ENCODE data around the gene MGME1.

The MGME1 gene

DNA sequence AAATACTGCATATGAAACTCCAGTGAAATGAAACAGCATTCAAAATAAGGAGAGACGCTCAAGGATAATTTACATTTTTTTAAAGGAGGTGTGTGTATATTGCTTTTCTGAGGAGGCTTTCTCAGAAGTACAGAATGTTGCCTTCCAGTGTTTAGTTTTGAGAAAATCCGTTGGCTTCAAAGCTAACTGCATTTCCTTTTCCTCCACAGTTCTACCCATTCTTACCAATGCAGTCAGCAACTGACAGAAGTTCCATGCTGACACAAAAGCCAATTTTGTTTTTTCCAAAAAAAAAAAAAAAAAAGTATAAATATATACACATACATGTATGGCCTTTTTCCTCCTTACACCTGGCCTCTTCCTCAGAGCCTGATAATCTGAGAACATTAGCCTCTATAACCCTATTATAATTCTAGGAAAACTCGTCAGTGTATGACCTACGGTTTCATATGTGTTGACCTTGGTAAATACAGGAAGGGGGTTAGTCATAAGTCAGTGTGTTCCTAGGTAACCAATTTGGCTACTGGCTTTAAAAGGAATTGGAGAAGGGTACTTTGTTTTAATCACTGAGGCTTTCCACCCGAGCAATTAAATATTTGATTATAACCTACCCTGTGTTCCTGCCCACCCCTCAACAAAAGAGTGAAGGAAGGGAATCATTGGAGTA, 24.2 kb downstream of the MGME1 start:
- Histone ChIP-seq H3K9me3 (ENCODE audit: control insufficient read depth, insufficient read depth, low read length) (no peaks in the 10 kb centered on the region), H3K4me3 (ENCODE audit: low read length) (no peak overlapping the region), H3K36me3 (ENCODE audit: control insufficient read depth, insufficient read depth, low read length) (peaks cover 9% of the 10 kb centered on the region; the same call in 1 of the 2 replicates), H3K27ac (ENCODE audit: low read length) (no peak overlapping the region), H3K27me3 (ENCODE audit: control insufficient read depth, insufficient read depth, low read length) (no peaks in the 10 kb centered on the region), H3K4me1 (ENCODE audit: control insufficient read depth, insufficient read depth, low read length) (0 out of 2 replicates have a peak, but pooled peaks cover 2% of the 10 kb centered on the region)
- no CpG with 5 or more reads among the region's 5 CpGs for WGBS (ENCODE audit: insufficient coverage, insufficient read length)
- no peak for DNase-seq (ENCODE audit: low read depth, low spot score)

DNA sequence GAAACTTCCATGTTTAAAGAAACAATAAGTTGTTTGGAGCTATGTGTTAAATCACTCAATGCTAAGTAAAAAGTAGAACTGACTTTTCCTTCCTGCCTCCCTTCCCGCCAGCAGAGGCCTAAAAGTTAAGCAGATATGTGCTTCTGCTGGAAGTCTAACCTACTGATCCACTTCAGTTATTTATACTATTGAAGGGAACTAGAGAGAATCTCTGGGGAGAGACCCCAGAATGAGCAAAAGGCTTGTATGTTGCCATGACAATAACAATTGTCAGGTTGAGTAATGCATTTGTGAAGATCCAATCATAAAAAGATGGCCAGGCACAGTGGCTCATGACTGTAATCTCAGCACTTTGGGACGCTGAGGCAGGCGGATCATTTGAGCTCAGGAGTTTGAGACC, 24.7 kb downstream of the MGME1 start:
- no peaks in the 10 kb centered on the region for H3K9me3 ChIP-seq (ENCODE audit: control insufficient read depth, insufficient read depth, low read length)
- no peaks in the 10 kb centered on the region for H3K27me3 ChIP-seq (ENCODE audit: control insufficient read depth, insufficient read depth, low read length)
- H3K4me3 ChIP-seq (ENCODE audit: low read length) = no peak overlapping the region
- no peak for DNase-seq (ENCODE audit: low read depth, low spot score)
- H3K4me1 ChIP-seq (ENCODE audit: control insufficient read depth, insufficient read depth, low read length) = 0 out of 2 replicates have a peak, but pooled peaks cover 2% of the 10 kb centered on the region
- no CpG with 5 or more reads among the region's 3 CpGs for WGBS (ENCODE audit: insufficient coverage, insufficient read length)
- peaks cover 6% of the 10 kb centered on the region; the same call in 1 of the 2 replicates for H3K36me3 ChIP-seq (ENCODE audit: control insufficient read depth, insufficient read depth, low read length)
- no peak overlapping the region for H3K27ac ChIP-seq (ENCODE audit: low read length)

DNA sequence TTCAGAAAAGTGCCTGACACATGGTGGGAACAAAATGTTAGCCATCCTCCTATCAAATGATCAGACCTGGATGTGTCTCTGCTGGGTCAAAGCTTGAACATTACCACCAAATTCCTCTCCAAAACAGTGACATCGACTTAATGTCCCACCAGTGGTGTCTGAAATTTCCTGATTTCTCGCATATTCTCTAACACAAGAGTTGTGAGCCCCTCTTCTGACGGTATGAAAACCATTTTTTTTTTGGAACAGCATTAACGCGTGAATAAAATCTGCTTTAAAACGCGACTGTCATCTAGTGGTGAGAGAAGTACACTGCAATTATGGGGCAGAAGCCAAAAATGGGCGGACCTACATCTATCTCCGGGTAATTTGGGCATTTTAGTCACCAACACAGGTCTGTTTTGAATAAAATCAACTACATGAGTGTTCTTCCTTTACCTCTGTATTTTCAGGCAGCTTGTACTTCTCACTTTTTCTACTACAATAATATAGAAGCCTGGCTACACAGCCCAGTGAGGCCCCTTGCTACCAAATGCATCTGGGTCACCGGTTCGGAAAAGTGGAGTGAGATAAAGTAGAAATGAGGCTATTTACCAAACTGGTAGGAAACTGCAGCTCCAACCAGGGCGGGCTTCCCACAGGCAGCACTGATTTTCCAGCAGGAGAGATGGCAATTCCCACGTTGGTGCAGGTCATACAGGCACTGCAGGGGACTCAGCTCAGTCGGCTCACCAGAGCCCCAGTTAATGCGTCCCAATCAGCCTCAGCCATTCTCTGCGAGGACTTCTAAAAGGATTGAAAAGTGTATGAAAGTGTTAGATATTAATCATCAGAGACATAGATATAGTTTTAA, 27.4 kb downstream of the MGME1 start:
- no peaks in the 10 kb centered on the region for H3K36me3 ChIP-seq (ENCODE audit: control insufficient read depth, insufficient read depth, low read length)
- H3K27ac ChIP-seq (ENCODE audit: low read length) = no peak overlapping the region
- H3K4me3 ChIP-seq (ENCODE audit: low read length) = no peak overlapping the region
- no peaks in the 10 kb centered on the region for H3K27me3 ChIP-seq (ENCODE audit: control insufficient read depth, insufficient read depth, low read length)
- no peak for DNase-seq (ENCODE audit: low read depth, low spot score)
- no CpG with 5 or more reads among the region's 16 CpGs for WGBS (ENCODE audit: insufficient coverage, insufficient read length)
- H3K4me1 ChIP-seq (ENCODE audit: control insufficient read depth, insufficient read depth, low read length) = 0 out of 2 replicates have a peak, but pooled peaks cover 2% of the 10 kb centered on the region
- no peaks in the 10 kb centered on the region for H3K9me3 ChIP-seq (ENCODE audit: control insufficient read depth, insufficient read depth, low read length)

DNA sequence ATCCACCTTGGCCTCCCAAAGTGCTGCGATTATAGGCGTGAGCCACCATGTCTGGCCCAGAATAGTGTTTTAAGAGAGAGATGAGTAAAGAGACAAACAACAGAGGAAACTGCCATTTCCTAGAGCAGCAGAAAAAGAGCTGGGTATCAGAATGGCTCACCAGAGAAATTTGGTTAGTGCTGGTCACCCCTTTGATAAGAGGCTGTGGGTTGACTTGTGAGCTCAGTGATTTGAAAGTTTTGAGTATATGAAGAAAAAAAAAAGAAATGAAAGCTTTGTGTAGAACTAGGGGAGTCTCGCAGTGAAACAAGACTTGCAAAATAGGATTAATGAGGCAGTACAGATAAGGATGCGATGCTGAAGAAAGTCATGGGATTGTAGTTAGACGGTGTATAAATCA, 29.6 kb downstream of the MGME1 start:
- H3K27me3 ChIP-seq (ENCODE audit: control insufficient read depth, insufficient read depth, low read length) = no peaks in the 10 kb centered on the region
- no peak overlapping the region for H3K4me3 ChIP-seq (ENCODE audit: low read length)
- no peaks in the 10 kb centered on the region for H3K36me3 ChIP-seq (ENCODE audit: control insufficient read depth, insufficient read depth, low read length)
- DNase-seq (ENCODE audit: low read depth, low spot score) = no peak
- WGBS (ENCODE audit: insufficient coverage, insufficient read length) = 100% methylated on average over 1 of the region's 5 CpGs
- H3K27ac ChIP-seq (ENCODE audit: low read length) = no peak overlapping the region
- H3K9me3 ChIP-seq (ENCODE audit: control insufficient read depth, insufficient read depth, low read length) = no peaks in the 10 kb centered on the region
- 0 out of 2 replicates have a peak, but pooled peaks cover 2% of the 10 kb centered on the region for H3K4me1 ChIP-seq (ENCODE audit: control insufficient read depth, insufficient read depth, low read length)

DNA sequence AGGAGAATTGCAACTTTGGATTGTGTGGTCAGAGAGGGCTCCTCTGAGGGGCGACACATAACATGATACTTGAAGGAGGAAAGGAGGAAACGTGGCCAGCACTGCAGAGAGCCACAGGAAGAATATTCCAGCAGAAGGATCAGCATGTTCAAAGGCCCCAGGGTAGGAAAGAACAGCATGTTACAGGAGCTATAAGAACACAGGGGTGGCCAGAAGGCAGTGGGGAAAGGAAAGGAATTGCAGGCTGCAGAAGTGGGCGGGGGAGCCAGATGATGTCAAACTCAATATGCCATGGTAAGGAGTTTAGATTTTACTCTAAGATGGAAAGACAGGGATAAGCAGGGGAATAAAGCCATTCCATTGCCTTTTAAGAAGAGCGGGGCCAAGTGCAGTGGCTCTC, 30.7 kb downstream of the MGME1 start:
- WGBS (ENCODE audit: insufficient coverage, insufficient read length) = no CpG with 5 or more reads among the region's 4 CpGs
- Histone ChIP-seq H3K27me3 (ENCODE audit: control insufficient read depth, insufficient read depth, low read length) (no peaks in the 10 kb centered on the region), H3K4me1 (ENCODE audit: control insufficient read depth, insufficient read depth, low read length) (0 out of 2 replicates have a peak, but pooled peaks cover 3% of the 10 kb centered on the region), H3K4me3 (ENCODE audit: low read length) (no peak overlapping the region), H3K27ac (ENCODE audit: low read length) (no peak overlapping the region), H3K9me3 (ENCODE audit: control insufficient read depth, insufficient read depth, low read length) (no peaks in the 10 kb centered on the region), H3K36me3 (ENCODE audit: control insufficient read depth, insufficient read depth, low read length) (no peaks in the 10 kb centered on the region)
- no peak for DNase-seq (ENCODE audit: low read depth, low spot score)

DNA sequence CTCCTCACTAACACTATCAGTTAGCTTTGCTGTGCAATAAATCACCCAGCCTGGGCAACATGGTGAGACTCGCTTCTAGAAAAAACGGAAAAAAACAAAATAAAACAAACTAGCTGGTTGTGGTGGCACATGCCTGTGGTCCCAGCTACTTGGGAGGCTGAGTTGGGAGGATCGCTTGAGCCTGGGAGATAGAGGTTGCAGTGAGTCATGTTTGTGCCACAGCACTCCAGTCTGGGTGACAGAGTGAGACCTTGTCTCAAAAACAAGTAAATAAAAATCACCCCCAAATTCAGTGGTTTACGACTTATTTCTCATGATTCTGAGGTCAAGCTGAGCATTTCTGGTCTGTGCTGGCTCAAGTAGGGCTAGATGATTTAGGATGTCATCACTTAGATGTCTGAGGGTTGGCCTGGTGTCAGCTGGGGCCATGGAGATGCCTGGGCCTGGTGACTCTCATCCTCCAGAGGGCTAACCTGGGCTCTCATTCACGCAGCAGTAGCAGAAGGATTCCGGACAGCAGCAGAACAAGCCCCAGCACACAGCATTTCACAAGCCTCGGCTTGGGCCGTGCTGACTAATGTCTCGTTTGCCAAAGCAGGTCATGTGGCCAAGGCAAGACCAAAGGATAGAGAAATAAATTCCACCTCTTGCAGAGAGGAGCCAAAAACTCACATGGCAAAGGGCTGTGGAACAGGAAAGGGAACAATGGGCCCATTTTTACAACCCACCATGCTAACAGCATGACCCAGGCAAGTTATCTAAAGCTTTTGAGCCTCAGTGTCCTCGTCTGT, 32.5 kb downstream of the MGME1 start:
- Histone ChIP-seq H3K9me3 (ENCODE audit: control insufficient read depth, insufficient read depth, low read length) (no peaks in the 10 kb centered on the region), H3K27ac (ENCODE audit: low read length) (no peak overlapping the region), H3K27me3 (ENCODE audit: control insufficient read depth, insufficient read depth, low read length) (no peaks in the 10 kb centered on the region), H3K4me3 (ENCODE audit: low read length) (no peak overlapping the region), H3K36me3 (ENCODE audit: control insufficient read depth, insufficient read depth, low read length) (no peaks in the 10 kb centered on the region), H3K4me1 (ENCODE audit: control insufficient read depth, insufficient read depth, low read length) (peaks cover 3% of the 10 kb centered on the region; the same call in 1 of the 2 replicates)
- no peak for DNase-seq (ENCODE audit: low read depth, low spot score)
- WGBS (ENCODE audit: insufficient coverage, insufficient read length) = no CpG with 5 or more reads among the region's 10 CpGs

DNA sequence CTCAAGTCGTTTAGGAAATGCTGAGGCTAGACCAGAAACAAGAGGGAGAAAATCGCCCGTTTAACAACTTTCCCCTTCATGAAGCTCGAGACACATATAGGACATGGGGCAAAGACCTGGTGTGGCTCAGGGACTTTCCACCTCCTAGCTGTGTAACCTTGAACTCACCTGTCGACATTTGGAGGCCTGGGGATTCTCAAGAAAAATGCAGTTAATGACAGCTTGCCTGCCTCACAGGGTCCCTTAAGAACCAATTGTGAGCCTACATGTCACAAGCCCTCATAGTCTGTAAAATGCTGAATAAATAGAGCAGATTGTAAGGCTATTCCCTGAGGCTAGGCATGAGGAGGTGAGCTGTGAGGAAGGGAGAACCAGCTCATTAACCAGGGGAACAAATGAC, 35.1 kb downstream of the MGME1 start:
- no peak overlapping the region for H3K27ac ChIP-seq (ENCODE audit: low read length)
- WGBS (ENCODE audit: insufficient coverage, insufficient read length) = no CpG with 5 or more reads among the region's 5 CpGs

DNA sequence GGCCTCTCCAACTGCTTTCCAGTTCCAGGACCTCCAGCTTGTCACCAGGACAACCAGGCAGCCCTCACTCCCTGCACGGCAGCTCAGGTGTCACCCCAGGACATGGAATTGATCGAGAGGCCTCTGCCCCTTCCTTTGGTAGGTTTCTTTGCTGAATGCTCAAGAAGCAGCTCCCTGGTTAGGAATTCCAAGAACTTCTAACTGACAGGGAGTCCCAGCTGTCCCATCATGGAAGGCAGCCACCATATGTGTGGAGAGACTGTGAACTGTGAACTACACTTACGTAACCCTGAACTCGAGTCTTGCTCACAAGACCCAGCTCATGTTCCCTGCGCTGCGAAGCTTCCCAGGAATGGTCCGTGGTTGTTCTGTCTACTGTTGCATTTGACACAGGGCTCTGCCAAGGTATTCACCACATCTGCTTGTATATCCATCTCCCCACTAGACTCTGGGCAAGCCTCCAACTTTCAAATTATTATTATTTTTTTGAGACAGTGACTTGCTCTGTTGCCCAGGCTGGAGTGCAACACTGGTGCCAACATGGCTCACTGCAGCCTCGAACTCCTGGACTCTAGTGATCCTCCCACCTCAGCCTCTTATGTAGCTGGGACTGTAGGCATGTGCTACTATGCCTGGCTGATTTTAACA, 35.7 kb downstream of the MGME1 start:
- peaks cover 1% of the 10 kb centered on the region; the same call in 1 of the 2 replicates for H3K4me1 ChIP-seq (ENCODE audit: control insufficient read depth, insufficient read depth, low read length)
- H3K27me3 ChIP-seq (ENCODE audit: control insufficient read depth, insufficient read depth, low read length) = no peaks in the 10 kb centered on the region
- no peak overlapping the region for H3K4me3 ChIP-seq (ENCODE audit: low read length)
- no peak overlapping the region for H3K27ac ChIP-seq (ENCODE audit: low read length)
- H3K36me3 ChIP-seq (ENCODE audit: control insufficient read depth, insufficient read depth, low read length) = no peaks in the 10 kb centered on the region
- DNase-seq (ENCODE audit: low read depth, low spot score) = no peak
- no peaks in the 10 kb centered on the region for H3K9me3 ChIP-seq (ENCODE audit: control insufficient read depth, insufficient read depth, low read length)
- no CpG with 5 or more reads among the region's 8 CpGs for WGBS (ENCODE audit: insufficient coverage, insufficient read length)

More for the DNA sequence above, 35.1 kb downstream of the MGME1 start:
- Histone ChIP-seq H3K4me1 (ENCODE audit: control insufficient read depth, insufficient read depth, low read length) (peaks cover 1% of the 10 kb centered on the region; the same call in 1 of the 2 replicates), H3K27me3 (ENCODE audit: control insufficient read depth, insufficient read depth, low read length) (no peaks in the 10 kb centered on the region), H3K4me3 (ENCODE audit: low read length) (no peak overlapping the region), H3K36me3 (ENCODE audit: control insufficient read depth, insufficient read depth, low read length) (no peaks in the 10 kb centered on the region), H3K9me3 (ENCODE audit: control insufficient read depth, insufficient read depth, low read length) (no peaks in the 10 kb centered on the region)
- no peak for DNase-seq (ENCODE audit: low read depth, low spot score)

DNA sequence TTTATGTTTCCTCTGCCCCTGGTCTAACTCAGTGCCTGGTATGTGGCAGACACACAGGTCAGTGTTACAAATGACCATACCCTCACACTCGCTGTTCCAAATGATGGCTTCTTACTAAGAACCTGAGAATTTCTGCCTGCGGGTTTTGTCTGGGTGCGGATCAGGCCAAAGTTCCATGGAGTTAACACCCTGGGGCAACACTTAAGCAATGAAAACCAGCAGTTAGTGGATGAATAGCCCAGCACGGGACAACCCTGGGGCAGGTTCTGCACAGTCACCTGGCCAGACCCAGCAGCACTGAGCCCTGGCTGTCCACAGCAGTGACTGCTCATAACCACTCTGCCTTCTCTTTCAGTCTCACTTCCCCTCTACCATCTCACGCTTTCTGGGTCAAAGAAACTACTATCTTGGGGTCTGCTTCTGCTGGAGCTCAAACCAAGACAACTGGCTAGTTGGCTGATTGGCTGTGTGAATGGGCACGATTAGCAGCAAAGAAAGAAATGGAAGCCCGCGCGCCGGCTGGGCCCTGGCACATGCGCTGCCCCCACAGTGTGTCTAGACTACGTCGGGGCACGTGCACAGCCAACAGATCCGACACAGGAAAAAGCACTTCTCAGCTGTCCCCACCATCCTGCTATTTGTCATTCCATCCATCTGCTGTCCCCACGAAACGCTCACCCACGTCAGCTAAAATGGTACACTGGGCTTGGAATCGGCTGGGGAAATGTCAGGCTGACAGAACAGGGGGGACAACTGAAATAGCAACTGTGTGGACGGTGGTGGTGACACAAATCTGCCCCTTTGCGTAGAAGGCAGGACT, 36.6 kb downstream of the MGME1 start:
- H3K4me3 ChIP-seq (ENCODE audit: low read length) = no peak overlapping the region
- no peaks in the 10 kb centered on the region for H3K27me3 ChIP-seq (ENCODE audit: control insufficient read depth, insufficient read depth, low read length)
- no peaks in the 10 kb centered on the region for H3K9me3 ChIP-seq (ENCODE audit: control insufficient read depth, insufficient read depth, low read length)
- peaks cover 1% of the 10 kb centered on the region; the same call in 1 of the 2 replicates for H3K4me1 ChIP-seq (ENCODE audit: control insufficient read depth, insufficient read depth, low read length)
- no peaks in the 10 kb centered on the region for H3K36me3 ChIP-seq (ENCODE audit: control insufficient read depth, insufficient read depth, low read length)
- H3K27ac ChIP-seq (ENCODE audit: low read length) = no peak overlapping the region
- no CpG with 5 or more reads among the region's 21 CpGs for WGBS (ENCODE audit: insufficient coverage, insufficient read length)
- no peak for DNase-seq (ENCODE audit: low read depth, low spot score)

Data from iPS DF 6.9 (cell line).